CD4-positive, alpha-beta T cell (primary cell): Measurements from ENCODE around the gene LY6G6D. TPM values are rescaled to one million over a fixed set of nuclear protein-coding genes. Genes with fewer than 3 reads are reported as not detected.

Experiments used
- ATAC-seq: fragments of 200-7000 bp; cut with Tn5 transposase; one replicate; pipeline ENCODE4 v1.10.0; 2022; ENCODE audit warnings: mild to moderate bottlenecking; ENCODE audit not compliant: poor library complexity
- CTCF ChIA-PET: fragments of 350-600 bp; sonication (Branson Sonifier 250); formaldehyde crosslinking; loops from one replicate; lab custom pipeline; 2021; ENCODE audit warnings: antibody characterized with exemption, inconsistent platforms; lab: Charles Lee
- POLR2A ChIA-PET: fragments of 350-600 bp; sonication (Branson Sonifier 250); formaldehyde crosslinking; loops from one replicate; lab custom pipeline; 2021; ENCODE audit warnings: antibody characterized with exemption, inconsistent platforms; lab: Charles Lee
- DNase-seq, 14 experiments: peaks; one replicate each; pipeline ENCODE4 v3.0.0-alpha.2; 2013 to 2020; ENCODE audit warnings: mixed read lengths in 2 of 14
- H3K27ac ChIP-seq, 2 donors: one replicate each; pipeline versions ENCODE4 v1.5.1 to v1.7.0; 2013; ENCODE audit warnings: low read length in 2 of 2, low read depth in 1 of 2, mild to moderate bottlenecking in 1 of 2
- H3K27me3 ChIP-seq, 2 experiments: 1 replicate in 1 of 2; 2 replicates in 1 of 2; pipeline versions ENCODE4 v1.6.1 to v1.7.0; 2013; ENCODE audit warnings: low read length in 2 of 2, control low read depth in 1 of 2, mild to moderate bottlenecking in 1 of 2, moderate library complexity in 1 of 2; ENCODE audit not compliant: insufficient read depth in 2 of 2, control insufficient read depth in 1 of 2
- H3K36me3 ChIP-seq: one replicate; pipeline ENCODE4 v1.6.1; 2013; ENCODE audit warnings: low read length, control low read depth; ENCODE audit not compliant: insufficient read depth
- H3K4me1 ChIP-seq: one replicate; pipeline ENCODE4 v1.6.1; 2013; ENCODE audit warnings: low read length, control low read depth; ENCODE audit not compliant: insufficient read depth
- H3K4me3 ChIP-seq: one replicate; pipeline ENCODE4 v1.5.1; 2013; ENCODE audit warnings: mild to moderate bottlenecking, low read length, moderate library complexity
- H3K9me3 ChIP-seq, 2 experiments: 1 replicate in 1 of 2; 2 replicates in 1 of 2; pipeline versions ENCODE4 v1.6.1 to v1.7.0; 2013; ENCODE audit warnings: low read length in 2 of 2, mild to moderate bottlenecking in 2 of 2, control low read depth in 1 of 2, moderate library complexity in 1 of 2; ENCODE audit not compliant: control insufficient read depth in 1 of 2, insufficient read depth in 1 of 2
- H3K27ac Mint-ChIP-seq: one replicate; pipeline ENCODE4 v1.8.0; 2020; ENCODE audit warnings: mixed read lengths
- H3K27me3 Mint-ChIP-seq: one replicate; pipeline ENCODE4 v1.8.0; 2021; ENCODE audit warnings: mixed read lengths
- H3K36me3 Mint-ChIP-seq: one replicate; pipeline ENCODE4 v1.8.0; 2021; ENCODE audit warnings: low read depth, mixed read lengths
- H3K4me1 Mint-ChIP-seq: one replicate; pipeline ENCODE4 v1.8.0; 2021; ENCODE audit warnings: low read depth, mixed read lengths
- H3K4me3 Mint-ChIP-seq: one replicate; pipeline ENCODE4 v1.8.0; 2020; ENCODE audit warnings: mild to moderate bottlenecking, mixed read lengths
- H3K9me3 Mint-ChIP-seq: one replicate; pipeline ENCODE4 v1.8.0; 2020; ENCODE audit warnings: mixed read lengths
- intact Hi-C, 2 experiments: fragments of 100-400 bp; cut with DNase I in 1 of 2; cut with micrococcal nuclease in 1 of 2; formaldehyde crosslinking; loops; one replicate each; pipeline versions ENCODE4 v1.15.1 to v1.9.0; 2023 to 2025; cut with DNase I, micrococcal nuclease
- total RNA-seq, 174 experiments: library from RNA in 2 of 174; stranded (reverse) in 2 of 174; gene quantifications; one replicate each; pipeline ENCODE4 v1.2.3 and lab custom pipeline; 2021 to 2026
- TF ChIP-seq, protein P1 (sequence below): fragments of 200-600 bp; IDR thresholded peaks from one replicate; pipeline ENCODE4 v1.8.0; 2022; ENCODE audit warnings: antibody characterized with exemption, mild to moderate bottlenecking

Gene LY6G6D
- total RNA-seq, 2 experiments from 2014 or later: not detected

DNA sequence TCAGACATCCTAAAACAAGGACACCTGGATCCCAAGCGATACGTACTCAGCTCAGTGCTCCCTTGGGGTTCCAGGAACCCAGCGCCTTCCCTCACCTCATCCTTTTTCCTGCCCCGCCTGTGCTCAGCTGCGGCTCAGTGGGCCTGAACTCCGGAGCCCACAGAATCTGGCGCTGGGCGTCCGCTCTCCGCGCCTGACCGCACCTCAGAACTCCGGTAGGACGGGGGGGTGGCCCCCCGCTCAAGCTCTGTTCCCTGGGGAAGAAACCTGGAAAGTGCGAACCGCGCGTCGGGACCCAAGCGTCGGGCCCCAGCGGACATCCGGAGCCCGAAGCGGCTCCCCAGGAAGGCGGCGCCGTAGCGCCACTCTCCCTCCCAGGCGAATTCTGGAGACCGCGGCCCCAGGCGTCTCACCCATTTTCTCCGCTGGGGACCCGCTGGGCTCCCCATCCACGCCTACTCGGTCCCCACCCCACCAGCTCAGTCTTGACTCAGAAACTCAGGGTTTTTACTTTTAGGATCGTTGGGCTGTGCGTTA is 33.9 kb upstream of the LY6G6D start:
- peaks cover 12% of the 10 kb centered on the region for H3K36me3 Mint-ChIP-seq
- peak overlapping the region; percentile 35 for H3K27ac Mint-ChIP-seq
- Histone ChIP-seq H3K27me3 (no peaks in the 10 kb centered on the region), H3K4me3 (peak overlapping the region; percentile 79), H3K27ac (peak overlapping the region in 1 of 2 donors; percentile 44), H3K9me3 (no peaks in the 10 kb centered on the region), H3K4me1 (peaks cover 21% of the 10 kb centered on the region), H3K36me3 (no peaks in the 10 kb centered on the region)
- peak overlapping the region; percentile 87 for H3K4me3 Mint-ChIP-seq
- no peaks in the 10 kb centered on the region for H3K27me3 Mint-ChIP-seq
- peaks cover 19% of the 10 kb centered on the region for H3K4me1 Mint-ChIP-seq
- TF ChIP-seq, protein P1, sequence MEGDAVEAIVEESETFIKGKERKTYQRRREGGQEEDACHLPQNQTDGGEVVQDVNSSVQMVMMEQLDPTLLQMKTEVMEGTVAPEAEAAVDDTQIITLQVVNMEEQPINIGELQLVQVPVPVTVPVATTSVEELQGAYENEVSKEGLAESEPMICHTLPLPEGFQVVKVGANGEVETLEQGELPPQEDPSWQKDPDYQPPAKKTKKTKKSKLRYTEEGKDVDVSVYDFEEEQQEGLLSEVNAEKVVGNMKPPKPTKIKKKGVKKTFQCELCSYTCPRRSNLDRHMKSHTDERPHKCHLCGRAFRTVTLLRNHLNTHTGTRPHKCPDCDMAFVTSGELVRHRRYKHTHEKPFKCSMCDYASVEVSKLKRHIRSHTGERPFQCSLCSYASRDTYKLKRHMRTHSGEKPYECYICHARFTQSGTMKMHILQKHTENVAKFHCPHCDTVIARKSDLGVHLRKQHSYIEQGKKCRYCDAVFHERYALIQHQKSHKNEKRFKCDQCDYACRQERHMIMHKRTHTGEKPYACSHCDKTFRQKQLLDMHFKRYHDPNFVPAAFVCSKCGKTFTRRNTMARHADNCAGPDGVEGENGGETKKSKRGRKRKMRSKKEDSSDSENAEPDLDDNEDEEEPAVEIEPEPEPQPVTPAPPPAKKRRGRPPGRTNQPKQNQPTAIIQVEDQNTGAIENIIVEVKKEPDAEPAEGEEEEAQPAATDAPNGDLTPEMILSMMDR: no peak
- peak; percentile 71 for ATAC-seq
- no peaks in the 10 kb centered on the region for H3K9me3 Mint-ChIP-seq
- peak in 8 of 14 experiments; percentile 23 to 72 (median 47) for DNase-seq
- ChIA-PET POLR2A (interaction anchor here (0.6 to 1.9 kb wide), 8 partner anchors 14 to 515 kb away, joined by 3 to 12 read pairs (median 4); partner anchors contain the start of genes ABHD16A, EHMT2, GPANK1 and HSPA1B), CTCF (interaction anchor here (0.7 to 1.4 kb wide), 6 partner anchors 14 to 149 kb away, joined by 3 to 10 read pairs (median 4); partner anchors contain the start of gene ABHD16A)
- intact Hi-C loops: loop anchor here in 1 of 2 experiments (2.0 to 5.0 kb wide), 3 partner anchors 48 to 271 kb away; partner anchors contain the start of gene DDAH2

DNA sequence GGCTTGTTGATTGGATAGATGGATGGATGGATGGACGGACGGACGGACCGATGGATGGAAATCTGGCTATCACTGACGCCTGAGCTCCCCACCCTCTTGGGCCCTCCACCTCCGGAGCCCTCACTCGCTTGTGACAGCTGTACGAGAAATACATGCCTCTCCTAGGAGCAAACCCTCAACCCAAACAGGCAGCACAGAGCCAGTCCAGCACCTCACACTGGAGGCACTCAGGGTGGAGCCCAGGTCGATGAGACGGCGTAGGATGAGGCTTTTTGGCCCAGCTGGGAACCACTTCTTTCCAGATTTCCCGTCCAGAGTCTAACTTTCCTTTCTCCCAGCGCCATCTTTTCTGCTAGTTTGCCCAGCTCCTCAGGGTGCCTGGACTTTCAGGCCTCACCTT is 31.6 kb upstream of the LY6G6D start:
- ChIA-PET CTCF (no interaction called here), POLR2A (no interaction called here)
- ATAC-seq: no peak
- no peaks in the 10 kb centered on the region for H3K27me3 ChIP-seq
- H3K27me3 Mint-ChIP-seq: no peaks in the 10 kb centered on the region
- H3K4me1 Mint-ChIP-seq: peaks cover 19% of the 10 kb centered on the region
- H3K9me3 ChIP-seq: no peaks in the 10 kb centered on the region
- no peak overlapping the region for H3K27ac ChIP-seq
- DNase-seq: no peak
- H3K36me3 ChIP-seq: peaks cover 23% of the 10 kb centered on the region
- intact Hi-C loops: loop anchor here in 1 of 2 experiments (5.0 kb wide), 1 partner anchor 269 kb away; no protein-coding TSS in a partner anchor
- peak overlapping the region; percentile 30 for H3K4me3 Mint-ChIP-seq
- H3K9me3 Mint-ChIP-seq: no peaks in the 10 kb centered on the region
- TF ChIP-seq, protein P1: no peak
- peak overlapping the region; percentile 18 for H3K27ac Mint-ChIP-seq
- peaks cover 21% of the 10 kb centered on the region for H3K4me1 ChIP-seq
- no peak overlapping the region for H3K4me3 ChIP-seq
- H3K36me3 Mint-ChIP-seq: peaks cover 28% of the 10 kb centered on the region

DNA sequence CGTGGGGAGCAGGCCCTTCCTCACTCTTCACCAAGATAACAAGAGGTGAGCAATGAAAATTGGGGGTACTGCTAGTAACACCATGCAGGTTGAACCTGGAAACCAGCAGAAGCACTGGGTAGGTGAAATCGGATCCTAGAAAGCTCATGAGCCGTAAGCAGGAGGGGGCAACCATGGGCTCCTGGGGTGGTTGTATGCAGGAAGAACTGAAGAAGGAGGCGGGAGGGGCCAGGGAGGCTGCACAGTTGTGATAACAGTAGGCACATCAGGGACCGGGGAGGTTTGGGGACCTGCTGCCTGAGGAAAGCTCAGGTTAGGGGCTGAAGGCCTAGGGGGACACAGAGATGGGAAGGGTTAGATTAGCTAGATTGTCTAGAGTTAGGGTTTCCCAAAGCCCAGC is 28.7 kb upstream of the LY6G6D start:
- H3K9me3 ChIP-seq: no peaks in the 10 kb centered on the region

More for the DNA sequence above, 28.7 kb upstream of the LY6G6D start:
- H3K36me3 Mint-ChIP-seq: peaks cover 56% of the 10 kb centered on the region
- H3K4me3 Mint-ChIP-seq: no peak overlapping the region
- ATAC-seq (no peak), DNase-seq (no peak)
- POLR2A ChIA-PET: no interaction called here
- intact Hi-C loops: no loop called here
- peaks cover 3% of the 10 kb centered on the region for H3K4me1 Mint-ChIP-seq
- Histone ChIP-seq H3K4me3 (no peak overlapping the region), H3K27me3 (no peaks in the 10 kb centered on the region), H3K27ac (no peak overlapping the region), H3K4me1 (peaks cover 5% of the 10 kb centered on the region), H3K36me3 (peaks cover 52% of the 10 kb centered on the region)
- H3K27ac Mint-ChIP-seq: no peak overlapping the region
- no peaks in the 10 kb centered on the region for H3K9me3 Mint-ChIP-seq
- no peaks in the 10 kb centered on the region for H3K27me3 Mint-ChIP-seq
- TF ChIP-seq, protein P1: no peak
- CTCF ChIA-PET: no interaction called here
